Measurements from ENCODE around the gene SASH3.

- TF ChIP-seq EZH2phosphoT487 (IDR thresholded peaks at IDR 0.05; ENCODE audit: borderline replicate concordance, low read length) (no peak), EZH2 (IDR thresholded peaks at IDR 0.05; ENCODE audit: low read length, unreplicated experiment) (no peak), CTCF (conservative IDR thresholded peaks at IDR 0.05; ENCODE audit: low read depth, low read length) (no peak)
Observed at GRCh38 chrX:129782706-129783105, 3.0 kb downstream of the SASH3 start.
